Naive B cell (primary cell): ENCODE data around the gene SERGEF. TPM values are rescaled to one million over a fixed set of nuclear protein-coding genes. Genes with fewer than 3 reads are reported as not detected.

Source experiments
- ATAC-seq, 2 donors: fragments of 150-1000 bp; cut with Tn5 transposase; 2 replicates each; pipeline ENCODE4 v1.10.0; 2021; ENCODE audit warnings: low read depth in 2 of 2, mild to moderate bottlenecking in 2 of 2, moderate library complexity in 2 of 2
- DNase-seq: peaks from one replicate; pipeline ENCODE4 v3.0.0; 2022
- H3K27ac Mint-ChIP-seq, 6 donors: one replicate each; pipeline ENCODE4 v1.8.0; 2020 to 2022; ENCODE audit warnings: mild to moderate bottlenecking in 6 of 6, mixed read lengths in 6 of 6, moderate library complexity in 5 of 6, inconsistent platforms in 2 of 6
- H3K27me3 Mint-ChIP-seq, 3 donors: one replicate each; pipeline ENCODE4 v1.8.0; 2021 to 2022; ENCODE audit warnings: mixed read lengths in 3 of 3, mild to moderate bottlenecking in 1 of 3
- H3K36me3 Mint-ChIP-seq, 2 donors: one replicate each; pipeline ENCODE4 v1.8.0; 2020 to 2022; ENCODE audit warnings: mixed read lengths in 2 of 2, inconsistent platforms in 1 of 2, mild to moderate bottlenecking in 1 of 2
- H3K4me1 Mint-ChIP-seq, 3 donors: one replicate each; pipeline ENCODE4 v1.8.0; 2020 to 2022; ENCODE audit warnings: mixed read lengths in 3 of 3, inconsistent platforms in 1 of 3, mild to moderate bottlenecking in 1 of 3, moderate library complexity in 1 of 3
- H3K4me3 Mint-ChIP-seq, 8 donors: one replicate each; pipeline ENCODE4 v1.8.0; 2020 to 2022; ENCODE audit warnings: mild to moderate bottlenecking in 8 of 8, mixed read lengths in 8 of 8, moderate library complexity in 8 of 8, inconsistent platforms in 2 of 8
- H3K9me3 Mint-ChIP-seq, 7 donors: one replicate each; pipeline ENCODE4 v1.8.0; 2020 to 2022; ENCODE audit warnings: mixed read lengths in 7 of 7, mild to moderate bottlenecking in 5 of 7, inconsistent platforms in 2 of 7, moderate library complexity in 1 of 7
- polyA plus RNA-seq, 6 donors: library from polyadenylated mRNA; unstranded; fragments of 300-500 nt; fragmentation: Illumina TruSeq; gene quantifications; one replicate each; pipeline ENCODE4 v1.2.3, GENCODE V29; 2021; ENCODE audit warnings: low read depth in 6 of 6

SERGEF gene
- polyA plus RNA-seq, 6 donors from 2014 or later = 18.3 to 54.6 (median 42.6) TPM

- DNase-seq = no peak
- Mint-ChIP-seq H3K36me3 (peaks cover 49% of the 10 kb centered on the region in 2 donors), H3K9me3 (no peaks in the 10 kb centered on the region), H3K27ac (no peak overlapping the region), H3K4me3 (no peak overlapping the region), H3K27me3 (no peaks in the 10 kb centered on the region), H3K4me1 (peaks cover 0 to 4% (median 1%) of the 10 kb centered on the region in 3 donors)
- no peak for ATAC-seq
Measured at GRCh38 chr11:17960091-17960490, 52.8 kb downstream of the SERGEF start.

DNA sequence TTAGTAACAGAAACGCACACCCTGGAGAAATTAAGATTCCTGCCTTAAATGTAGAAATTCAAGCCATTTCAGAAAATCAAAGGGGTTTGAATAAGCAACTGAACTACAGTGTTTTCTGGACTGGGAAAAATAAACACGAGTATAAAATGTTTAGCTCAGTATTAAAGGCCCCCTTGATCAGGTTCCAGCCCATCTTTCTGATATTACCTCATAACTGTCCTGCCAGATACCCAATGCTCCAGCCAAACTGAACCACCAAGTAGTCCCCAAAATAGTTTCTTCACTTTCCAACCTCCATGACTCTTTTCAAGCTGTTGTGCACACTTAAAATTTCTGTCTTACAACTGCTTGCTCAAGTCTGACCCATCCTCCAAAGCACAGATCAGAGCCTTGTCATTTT, 54.4 kb downstream of the SERGEF start:
- no peak for ATAC-seq
- Mint-ChIP-seq H3K36me3 (peaks cover 56 to 57% of the 10 kb centered on the region in 2 donors), H3K9me3 (no peaks in the 10 kb centered on the region), H3K27me3 (no peaks in the 10 kb centered on the region), H3K4me1 (peaks cover 0 to 4% (median 0%) of the 10 kb centered on the region in 3 donors), H3K4me3 (no peak overlapping the region), H3K27ac (peak overlapping the region in 1 of 6 donors; percentile 67)
- no peak for DNase-seq

GRCh38 chr11:17954395-17955252, 58.2 kb downstream of the SERGEF start:
- Mint-ChIP-seq H3K4me3 (no peak overlapping the region), H3K27me3 (no peaks in the 10 kb centered on the region), H3K9me3 (no peaks in the 10 kb centered on the region), H3K4me1 (peaks cover 0 to 5% (median 0%) of the 10 kb centered on the region in 3 donors), H3K36me3 (peaks cover 66% of the 10 kb centered on the region in 2 donors), H3K27ac (no peak overlapping the region)
- DNase-seq (no peak), ATAC-seq (no peak)

DNA sequence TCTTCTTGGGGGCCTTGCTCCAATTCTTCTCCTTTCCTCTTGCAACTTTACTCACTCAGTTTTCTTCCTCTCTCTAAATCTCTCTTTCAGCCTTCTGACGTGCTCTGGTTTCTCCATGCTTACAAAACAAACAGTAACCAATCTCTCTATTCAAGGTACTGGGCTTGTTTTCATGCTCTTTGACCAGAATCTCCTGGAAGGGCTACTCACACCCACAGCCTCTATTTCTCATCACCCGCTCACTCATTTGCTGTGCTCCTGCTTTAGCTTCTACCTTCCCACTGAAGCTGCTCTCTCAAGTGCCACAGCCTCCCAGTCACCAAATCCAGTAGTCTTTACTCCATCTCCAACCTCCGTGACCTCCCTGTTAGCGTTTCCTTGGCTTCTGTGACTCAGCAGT, 60.4 kb downstream of the SERGEF start:
- Mint-ChIP-seq H3K27ac (peak overlapping the region in 2 of 6 donors; percentile 2 to 64), H3K4me3 (no peak overlapping the region), H3K4me1 (peaks cover 0 to 5% (median 0%) of the 10 kb centered on the region in 3 donors), H3K36me3 (peaks cover 64 to 66% of the 10 kb centered on the region in 2 donors), H3K27me3 (no peaks in the 10 kb centered on the region), H3K9me3 (no peaks in the 10 kb centered on the region)
- ATAC-seq (no peak), DNase-seq (no peak)

DNA sequence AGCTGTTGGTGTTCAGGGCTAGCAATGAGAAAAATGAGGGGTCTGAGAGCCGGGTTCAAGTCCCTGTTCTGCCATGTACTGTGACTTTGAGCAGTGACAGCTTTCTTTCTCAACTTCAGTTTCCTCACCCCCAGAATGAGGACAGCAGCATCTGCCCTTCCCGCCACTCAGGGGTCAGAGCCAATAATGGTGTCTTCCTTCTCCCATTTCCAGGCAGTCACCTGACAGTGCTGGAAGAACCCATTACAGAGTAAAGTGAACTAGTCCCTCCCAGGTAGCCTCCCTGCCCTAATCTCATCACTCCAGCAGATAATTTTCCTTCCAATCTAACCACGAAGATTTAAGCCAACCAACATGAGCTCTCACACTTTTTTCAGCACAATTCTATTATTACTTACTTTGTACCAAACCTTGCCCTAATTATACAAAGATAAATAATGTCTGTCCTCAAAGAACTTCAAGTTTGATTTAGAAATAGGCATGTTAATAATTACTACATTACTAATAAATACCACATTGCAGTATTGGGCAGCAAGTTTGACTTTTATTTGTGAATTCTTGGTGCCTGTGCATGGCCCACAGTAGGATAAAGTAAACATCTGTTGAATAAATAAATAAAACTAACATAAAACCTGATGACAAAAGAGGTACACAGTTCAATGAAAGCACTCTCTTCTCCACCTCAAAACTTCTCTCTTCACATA, 61.0 kb downstream of the SERGEF start:
- Mint-ChIP-seq H3K36me3 (peaks cover 63 to 69% of the 10 kb centered on the region in 2 donors), H3K27me3 (no peaks in the 10 kb centered on the region), H3K4me3 (peak overlapping the region in 1 of 8 donors; percentile 10), H3K4me1 (peaks cover 0 to 5% (median 0%) of the 10 kb centered on the region in 3 donors), H3K9me3 (no peaks in the 10 kb centered on the region), H3K27ac (peak overlapping the region in 1 of 6 donors; percentile 11)
- no peak for ATAC-seq
- DNase-seq = no peak

DNA sequence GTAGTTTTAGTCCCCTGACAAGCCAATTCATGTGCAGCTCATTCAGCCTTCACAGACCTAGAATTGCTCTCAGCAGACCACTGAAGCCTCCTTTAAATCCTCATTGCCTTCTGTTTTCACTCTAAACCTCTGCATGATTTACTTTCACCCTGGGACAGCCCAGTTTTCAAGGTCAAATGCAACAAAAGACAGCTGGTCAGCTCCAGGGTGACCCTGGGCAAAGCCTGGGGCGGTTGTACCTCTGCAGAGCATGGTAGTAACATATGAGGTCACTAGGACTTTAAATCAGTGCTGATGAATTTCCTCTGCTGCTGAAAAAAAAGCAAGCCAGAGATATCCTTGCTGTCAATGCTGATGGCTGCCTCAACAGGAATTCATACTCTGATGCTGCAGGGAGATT, 62.2 kb downstream of the SERGEF start:
- Mint-ChIP-seq H3K4me3 (no peak overlapping the region), H3K9me3 (peaks cover 0 to 5% (median 0%) of the 10 kb centered on the region in 7 donors), H3K36me3 (peaks cover 67 to 77% of the 10 kb centered on the region in 2 donors), H3K27me3 (no peaks in the 10 kb centered on the region), H3K27ac (no peak overlapping the region), H3K4me1 (peaks cover 0 to 5% (median 2%) of the 10 kb centered on the region in 3 donors)
- no peak for DNase-seq
- ATAC-seq = no peak

- Mint-ChIP-seq H3K36me3 (peaks cover 69 to 78% of the 10 kb centered on the region in 2 donors), H3K9me3 (peaks cover 0 to 20% (median 7%) of the 10 kb centered on the region in 7 donors), H3K27ac (no peak overlapping the region), H3K27me3 (no peaks in the 10 kb centered on the region), H3K4me3 (no peak overlapping the region), H3K4me1 (peaks cover 0 to 5% (median 2%) of the 10 kb centered on the region in 3 donors)
- ATAC-seq (no peak), DNase-seq (no peak)
Measured at GRCh38 chr11:17948296-17948695, 64.6 kb downstream of the SERGEF start.

- Mint-ChIP-seq H3K36me3 (peaks cover 14 to 15% of the 10 kb centered on the region in 2 donors), H3K9me3 (peaks cover 0 to 10% (median 7%) of the 10 kb centered on the region in 7 donors)
Measured at GRCh38 chr11:17939542-17939941, 73.3 kb downstream of the SERGEF start.

DNA sequence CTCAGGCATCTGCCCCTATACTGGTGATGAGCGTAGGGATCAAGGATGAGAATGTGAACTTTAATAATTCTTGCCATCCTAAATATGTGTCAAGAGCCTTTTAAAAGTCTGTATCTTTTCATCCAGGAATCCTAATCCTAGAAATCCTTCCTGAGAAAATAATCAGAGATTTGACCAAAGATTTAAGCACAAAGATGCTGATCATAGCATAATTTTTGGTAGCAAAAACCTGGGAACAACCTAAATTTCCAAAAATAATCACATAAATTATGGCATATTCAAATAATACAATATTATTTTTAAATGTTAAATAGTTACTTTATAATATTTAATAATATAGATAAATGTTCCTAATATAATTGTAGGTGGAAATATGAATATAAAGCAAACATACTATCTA, 76.1 kb downstream of the SERGEF start:
- H3K27me3 Mint-ChIP-seq = no peaks in the 10 kb centered on the region
- no peaks in the 10 kb centered on the region for H3K4me1 Mint-ChIP-seq
- H3K27ac Mint-ChIP-seq = no peak overlapping the region
- no peak overlapping the region for H3K4me3 Mint-ChIP-seq
- DNase-seq = no peak
- peaks cover 12 to 20% of the 10 kb centered on the region in 2 donors for H3K36me3 Mint-ChIP-seq
- no peak for ATAC-seq
- peaks cover 0 to 5% (median 0%) of the 10 kb centered on the region in 7 donors for H3K9me3 Mint-ChIP-seq

More at GRCh38 chr11:17939542-17939941, 73.3 kb downstream of the SERGEF start:
- DNase-seq (no peak), ATAC-seq (no peak)
- Mint-ChIP-seq H3K4me1 (no peaks in the 10 kb centered on the region), H3K27ac (peak overlapping the region in 1 of 6 donors; percentile 65), H3K27me3 (no peaks in the 10 kb centered on the region), H3K4me3 (no peak overlapping the region)

GRCh38 chr11:17934194-17934593, 78.7 kb downstream of the SERGEF start:
- no peak overlapping the region for H3K27ac Mint-ChIP-seq
- ATAC-seq (no peak), DNase-seq (no peak)
- H3K4me3 Mint-ChIP-seq = no peak overlapping the region
- no peaks in the 10 kb centered on the region for H3K27me3 Mint-ChIP-seq
- peaks cover 0 to 5% (median 0%) of the 10 kb centered on the region in 7 donors for H3K9me3 Mint-ChIP-seq
- H3K36me3 Mint-ChIP-seq = peaks cover 15 to 21% of the 10 kb centered on the region in 2 donors
- no peaks in the 10 kb centered on the region for H3K4me1 Mint-ChIP-seq

- H3K9me3 Mint-ChIP-seq = peaks cover 0 to 5% (median 0%) of the 10 kb centered on the region in 7 donors
- H3K36me3 Mint-ChIP-seq = peaks cover 15 to 21% of the 10 kb centered on the region in 2 donors
- no peak overlapping the region for H3K4me3 Mint-ChIP-seq
- no peaks in the 10 kb centered on the region for H3K4me1 Mint-ChIP-seq
- no peaks in the 10 kb centered on the region for H3K27me3 Mint-ChIP-seq
- DNase-seq (no peak), ATAC-seq (no peak)
- H3K27ac Mint-ChIP-seq = no peak overlapping the region
Measured at GRCh38 chr11:17933708-17934107, 79.1 kb downstream of the SERGEF start.

- H3K36me3 Mint-ChIP-seq = peaks cover 18 to 31% of the 10 kb centered on the region in 2 donors
- H3K4me1 Mint-ChIP-seq = no peaks in the 10 kb centered on the region
- H3K4me3 Mint-ChIP-seq = no peak overlapping the region
- H3K27ac Mint-ChIP-seq = no peak overlapping the region
- peaks cover 0 to 5% (median 0%) of the 10 kb centered on the region in 7 donors for H3K9me3 Mint-ChIP-seq
- no peak for ATAC-seq
- no peaks in the 10 kb centered on the region for H3K27me3 Mint-ChIP-seq
- DNase-seq = no peak
Measured at GRCh38 chr11:17932472-17932871, 80.4 kb downstream of the SERGEF start.

DNA sequence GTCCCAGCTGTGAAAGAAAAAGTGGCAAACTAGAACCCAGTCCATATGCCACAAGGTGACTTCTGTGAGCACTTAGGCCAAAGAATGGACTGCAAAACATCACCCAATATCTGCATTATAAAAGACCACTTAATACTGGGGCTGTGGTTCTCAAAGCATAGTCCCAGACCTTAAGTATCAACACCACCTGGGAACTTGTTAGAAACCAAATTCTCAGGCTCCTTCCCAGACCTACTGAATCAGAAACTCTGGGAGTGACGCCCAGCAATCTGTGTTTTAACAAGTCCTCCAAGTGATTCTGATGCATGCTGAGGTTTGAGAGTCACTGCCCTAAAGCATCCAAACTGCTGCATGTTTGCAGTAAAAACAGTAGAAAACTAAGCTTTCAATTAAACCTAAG, 81.3 kb downstream of the SERGEF start:
- H3K27ac Mint-ChIP-seq = no peak overlapping the region
- no peaks in the 10 kb centered on the region for H3K4me1 Mint-ChIP-seq
- H3K9me3 Mint-ChIP-seq = peaks cover 0 to 5% (median 0%) of the 10 kb centered on the region in 7 donors
- peaks cover 27 to 39% of the 10 kb centered on the region in 2 donors for H3K36me3 Mint-ChIP-seq
- no peak for DNase-seq
- H3K27me3 Mint-ChIP-seq = no peaks in the 10 kb centered on the region
- H3K4me3 Mint-ChIP-seq = no peak overlapping the region
- no peak for ATAC-seq
